B cell (primary cell): ENCODE data around the gene KRTAP13-3. TPM values are rescaled to one million over a fixed set of nuclear protein-coding genes. Genes with fewer than 3 reads are reported as not detected.

ENCODE experiments used
- ATAC-seq: fragments of 200-7000 bp; cut with Tn5 transposase; one replicate; pipeline ENCODE4 v1.10.0; 2021; ENCODE audit warnings: low read depth, mild to moderate bottlenecking, moderate number of reproducible peaks, moderate library complexity
- CTCF ChIA-PET: fragments of 350-600 bp; sonication (Branson Sonifier 250); formaldehyde crosslinking; loops from one replicate; lab custom pipeline; 2021; ENCODE audit warnings: antibody characterized with exemption, inconsistent platforms; lab: Charles Lee
- POLR2A ChIA-PET: fragments of 350-600 bp; sonication (Branson Sonifier 250); formaldehyde crosslinking; loops from one replicate; lab custom pipeline; 2021; ENCODE audit warnings: antibody characterized with exemption; lab: Charles Lee
- DNase-seq: peaks from one replicate; pipeline ENCODE4 v3.0.0; 2013
- H2AFZ ChIP-seq: 2 replicates; pipeline ENCODE4 v1.6.1; 2012; ENCODE audit warnings: mild to moderate bottlenecking, low read depth, low read length; ENCODE audit not compliant: insufficient read depth, poor library complexity, severe bottlenecking
- H3K27ac ChIP-seq, 2 donors: 1 replicate in 1 of 2; 2 replicates in 1 of 2; pipeline ENCODE4 v1.5.1; 2012 to 2013; ENCODE audit warnings: low read length in 2 of 2, mild to moderate bottlenecking in 2 of 2, moderate library complexity in 1 of 2
- H3K27me3 ChIP-seq, 4 experiments: fragments of 200-600 bp in 1 of 4; sonication (generic) in 1 of 4; replicated peaks in 1 of 4; 1 replicate in 2 of 4; 2 replicates in 2 of 4; pipeline versions ENCODE4 v1.6.1 to v1.7.0; 2013 to 2016; ENCODE audit warnings: low read length in 3 of 4, mild to moderate bottlenecking in 2 of 4, mixed read lengths in 1 of 4, moderate library complexity in 1 of 4; ENCODE audit not compliant: insufficient read depth in 4 of 4, control insufficient read depth in 3 of 4; ENCODE audit errors: control extremely low read depth in 1 of 4
- H3K36me3 ChIP-seq, 2 experiments: replicated peaks in 1 of 2; 1 replicate in 1 of 2; 2 replicates in 1 of 2; pipeline versions ENCODE4 v1.6.1 to v1.7.1; 2013; ENCODE audit warnings: low read length in 1 of 2; ENCODE audit not compliant: insufficient read depth in 2 of 2, control insufficient read depth in 1 of 2; ENCODE audit errors: control extremely low read depth in 1 of 2, extremely low read depth in 1 of 2
- H3K4me1 ChIP-seq, 2 donors: fragments of 200-600 bp in 1 of 2; sonication (generic) in 1 of 2; 1 replicate in 1 of 2; 2 replicates in 1 of 2; pipeline versions ENCODE4 v1.5.1 to v1.6.1; 2013 to 2017; ENCODE audit warnings: low read length in 2 of 2; ENCODE audit not compliant: control insufficient read depth in 2 of 2, insufficient read depth in 2 of 2
- H3K4me2 ChIP-seq: replicated peaks from 2 replicates; pipeline ENCODE3; 2012; ENCODE audit warnings: mild to moderate bottlenecking, low read depth, low read length; ENCODE audit not compliant: poor library complexity, severe bottlenecking
- H3K4me3 ChIP-seq, 5 experiments: fragments of 200-600 bp in 1 of 5; sonication (generic) in 1 of 5; 1 replicate in 3 of 5; 2 replicates in 2 of 5; pipeline versions ENCODE4 v1.5.1 to v1.7.0; 2011 to 2016; ENCODE audit warnings: low read length in 4 of 5, mild to moderate bottlenecking in 4 of 5, low read depth in 2 of 5, control low read depth in 1 of 5, moderate library complexity in 1 of 5; ENCODE audit not compliant: insufficient read depth in 1 of 5; ENCODE audit errors: control extremely low read depth in 1 of 5, extremely low read depth in 1 of 5
- H3K79me2 ChIP-seq: fragments of 200-600 bp; sonication (generic); one replicate; pipeline ENCODE4 v1.6.0; 2016; ENCODE audit warnings: low read length; ENCODE audit not compliant: control insufficient read depth, insufficient read depth
- H3K9ac ChIP-seq: fragments of 200-600 bp; sonication (generic); 2 replicates; pipeline ENCODE4 v1.6.1; 2017; ENCODE audit warnings: mild to moderate bottlenecking, low read length, moderate library complexity
- H3K9me3 ChIP-seq, 3 donors: one replicate each; pipeline versions ENCODE4 v1.6.1 to v1.7.1; 2013; ENCODE audit warnings: low read length in 2 of 3; ENCODE audit not compliant: control insufficient read depth in 2 of 3, insufficient read depth in 1 of 3; ENCODE audit errors: control extremely low read depth in 1 of 3
- H4K20me1 ChIP-seq: 2 replicates; pipeline ENCODE4 v1.6.0; 2012; ENCODE audit warnings: mild to moderate bottlenecking, low read length; ENCODE audit not compliant: insufficient read depth, control insufficient read depth, poor library complexity, severe bottlenecking
- H3K27ac Mint-ChIP-seq: one replicate; pipeline ENCODE4 v1.8.0; 2021; ENCODE audit warnings: mixed read lengths
- H3K27me3 Mint-ChIP-seq: one replicate; pipeline ENCODE4 v1.8.0; 2021; ENCODE audit warnings: mixed read lengths
- H3K4me1 Mint-ChIP-seq: one replicate; pipeline ENCODE4 v1.8.0; 2021; ENCODE audit warnings: mixed read lengths
- H3K4me3 Mint-ChIP-seq: one replicate; pipeline ENCODE4 v1.8.0; 2021; ENCODE audit warnings: mixed read lengths
- H3K9me3 Mint-ChIP-seq: one replicate; pipeline ENCODE4 v1.8.0; 2022; ENCODE audit warnings: mixed read lengths; ENCODE audit not compliant: insufficient read depth
- EZH2 ChIP-seq: IDR thresholded peaks from 2 replicates; pipeline ENCODE4 v1.6.1; 2012; ENCODE audit warnings: borderline replicate concordance, low read depth, mild to moderate bottlenecking, moderate library complexity, low read length; ENCODE audit not compliant: insufficient read depth, poor library complexity, severe bottlenecking
- WGBS: methylation state at CpG from one replicate; pipeline ENCODE4 v1.1.5; 2013; ENCODE audit warnings: missing lambda C conversion rate; ENCODE audit not compliant: insufficient coverage; 5-methylcytosine and 5-hydroxymethylcytosine counted together
- intact Hi-C: fragments of 100-400 bp; cut with micrococcal nuclease; formaldehyde crosslinking; loops from one replicate; pipeline ENCODE4 v1.10.0; 2022
- polyA plus RNA-seq: library from polyadenylated mRNA; depleted of rRNA; stranded (reverse); fragments of >200 nt; gene quantifications from 2 replicates; pipeline ENCODE4 v1.2.3, GENCODE V29; 2012
- total RNA-seq, 2 donors: library from RNA; stranded (reverse); fragments of 120-200 nt in 1 of 2; gene quantifications; 1 replicate in 1 of 2; 2 replicates in 1 of 2; pipeline versions ENCODE4 v1.2.3 to v1.2.4, GENCODE V29; 2013 to 2022
- TF ChIP-seq, protein P1 (sequence below): fragments of 200-600 bp; IDR thresholded peaks from one replicate; pipeline ENCODE4 v1.8.0; 2022; ENCODE audit warnings: antibody characterized with exemption, mild to moderate bottlenecking

Gene KRTAP13-3
- total and polyA plus RNA-seq, 2 donors (not counting 1 experiment from before 2014, with no cell fraction given) = not detected

- no peak overlapping the region for H3K4me3 ChIP-seq
- no peaks in the 10 kb centered on the region for H3K9me3 Mint-ChIP-seq
- H3K4me2 ChIP-seq = no peak overlapping the region
- CTCF ChIA-PET = no interaction called here
- H3K79me2 ChIP-seq = no peaks in the 10 kb centered on the region
- 56% methylated on average over 11 of the region's 14 CpGs for WGBS
- H3K9me3 ChIP-seq = peaks cover 0 to 6% (median 0%) of the 10 kb centered on the region in 3 donors
- ATAC-seq (no peak), DNase-seq (no peak)
- no peaks in the 10 kb centered on the region for H3K27me3 ChIP-seq
- H3K27ac ChIP-seq = no peak overlapping the region
- H3K36me3 ChIP-seq = no peaks in the 10 kb centered on the region
- intact Hi-C loops = no loop called here
- H3K4me3 Mint-ChIP-seq = no peak overlapping the region
- no peaks in the 10 kb centered on the region for H3K27me3 Mint-ChIP-seq
- POLR2A ChIA-PET = no interaction called here
- H3K4me1 ChIP-seq = no peaks in the 10 kb centered on the region
- no peaks in the 10 kb centered on the region for H3K4me1 Mint-ChIP-seq
- no peaks in the 10 kb centered on the region for H4K20me1 ChIP-seq
- no peak overlapping the region for H3K9ac ChIP-seq
- no peak overlapping the region for H3K27ac Mint-ChIP-seq
- no peak overlapping the region for H2AFZ ChIP-seq
- TF ChIP-seq, protein P1, sequence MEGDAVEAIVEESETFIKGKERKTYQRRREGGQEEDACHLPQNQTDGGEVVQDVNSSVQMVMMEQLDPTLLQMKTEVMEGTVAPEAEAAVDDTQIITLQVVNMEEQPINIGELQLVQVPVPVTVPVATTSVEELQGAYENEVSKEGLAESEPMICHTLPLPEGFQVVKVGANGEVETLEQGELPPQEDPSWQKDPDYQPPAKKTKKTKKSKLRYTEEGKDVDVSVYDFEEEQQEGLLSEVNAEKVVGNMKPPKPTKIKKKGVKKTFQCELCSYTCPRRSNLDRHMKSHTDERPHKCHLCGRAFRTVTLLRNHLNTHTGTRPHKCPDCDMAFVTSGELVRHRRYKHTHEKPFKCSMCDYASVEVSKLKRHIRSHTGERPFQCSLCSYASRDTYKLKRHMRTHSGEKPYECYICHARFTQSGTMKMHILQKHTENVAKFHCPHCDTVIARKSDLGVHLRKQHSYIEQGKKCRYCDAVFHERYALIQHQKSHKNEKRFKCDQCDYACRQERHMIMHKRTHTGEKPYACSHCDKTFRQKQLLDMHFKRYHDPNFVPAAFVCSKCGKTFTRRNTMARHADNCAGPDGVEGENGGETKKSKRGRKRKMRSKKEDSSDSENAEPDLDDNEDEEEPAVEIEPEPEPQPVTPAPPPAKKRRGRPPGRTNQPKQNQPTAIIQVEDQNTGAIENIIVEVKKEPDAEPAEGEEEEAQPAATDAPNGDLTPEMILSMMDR = no peak
- no peak for TF ChIP-seq EZH2
Measured at GRCh38 chr21:30408782-30409494, 16.8 kb downstream of the KRTAP13-3 start.

DNA sequence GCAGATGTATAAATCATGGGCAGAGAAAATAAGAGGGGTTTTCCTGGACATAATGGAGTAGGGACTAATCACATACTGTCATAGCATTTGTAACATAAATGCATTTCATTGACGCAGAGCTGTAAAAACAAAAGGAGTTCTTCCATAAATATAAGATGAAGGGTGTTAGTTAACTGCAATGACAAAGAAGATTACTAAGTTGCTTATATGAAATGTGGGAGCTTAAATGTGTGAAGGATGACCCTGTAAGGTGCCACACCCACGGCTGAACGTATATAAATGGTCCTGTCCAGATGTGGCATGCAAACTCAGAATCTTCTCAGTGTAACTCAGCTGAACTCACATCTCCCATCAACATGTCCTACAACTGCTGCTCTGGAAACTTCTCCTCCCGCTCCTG, 30.0 kb downstream of the KRTAP13-3 start, which contains the start of gene KRTAP13-1:
KRTAP13-1 (plus strand) TSS at position 301 of the 400 bp plus-strand sequence; CDS start at position 357, 56 bp downstream.
- no peaks in the 10 kb centered on the region for H4K20me1 ChIP-seq
- no peaks in the 10 kb centered on the region for H3K79me2 ChIP-seq
- no peak for ATAC-seq
- H3K4me1 ChIP-seq = no peaks in the 10 kb centered on the region
- TF ChIP-seq, protein P1 = no peak
- no peak for TF ChIP-seq EZH2
- H3K9me3 Mint-ChIP-seq = peaks cover 2% of the 10 kb centered on the region
- H3K4me3 ChIP-seq = no peak within 1 kb of the TSS
- H3K9ac ChIP-seq = no peak within 1 kb of the TSS
- H3K4me1 Mint-ChIP-seq = no peaks in the 10 kb centered on the region
- ChIA-PET POLR2A (no interaction called here), CTCF (no interaction called here)
- no peaks in the 10 kb centered on the region for H3K27me3 ChIP-seq
- H3K9me3 ChIP-seq = peaks cover 0 to 6% (median 2%) of the 10 kb centered on the region in 3 donors
- WGBS = 67% methylated on average over 1 of the region's 4 CpGs
- no peak within 1 kb of the TSS for H3K27ac Mint-ChIP-seq
- H2AFZ ChIP-seq = no peak within 1 kb of the TSS
- no peak within 1 kb of the TSS for H3K4me2 ChIP-seq
- no peaks in the 10 kb centered on the region for H3K27me3 Mint-ChIP-seq
- no peak within 1 kb of the TSS for H3K27ac ChIP-seq
- H3K36me3 ChIP-seq = no peaks in the 10 kb centered on the region
- intact Hi-C loops = no loop called here
- no peak for DNase-seq
- no peak within 1 kb of the TSS for H3K4me3 Mint-ChIP-seq
